A673 (cell line): ENCODE results near the gene PSMA1.

Experiments
- CTCF ChIP-seq: fragments of 300-800, 200-600 bp; sonication (generic); conservative IDR thresholded peaks from 2 replicates; pipeline ENCODE4 v1.5.1; 2017; ENCODE audit warnings: low read depth, mild to moderate bottlenecking, antibody characterized with exemption, low read length, moderate library complexity, mixed read lengths
- EZH2 ChIP-seq: fragments of 200-600 bp; sonication (generic); IDR thresholded peaks from 2 replicates; pipeline ENCODE4 v1.6.1; 2017; ENCODE audit warnings: borderline replicate concordance, low read depth, mild to moderate bottlenecking, mixed read lengths, antibody characterized with exemption, low read length; ENCODE audit not compliant: poor library complexity, severe bottlenecking

GRCh38 chr11:14520747-14521151, 563 bp upstream of the PSMA1 start:
- TF ChIP-seq CTCF (no peak), EZH2 (no peak)
